HEK293 (cell line): Measurements from ENCODE around the gene GPX8.

ENCODE experiments used
- BCL11A ChIP-seq: fragments of 450-650 bp; formaldehyde crosslinking; IDR thresholded peaks from 2 replicates; pipeline ENCODE4 v1.5.1; 2016; ENCODE audit warnings: low read depth, missing biosample characterization, missing genetic modification characterization
- HOXA7 ChIP-seq: sonication (generic); formaldehyde crosslinking; IDR thresholded peaks from 2 replicates; pipeline ENCODE4 v1.8.1; 2022; ENCODE audit warnings: missing genetic modification reagents, borderline replicate concordance
- MEIS1 ChIP-seq: sonication (generic); formaldehyde crosslinking; IDR thresholded peaks from 2 replicates; pipeline ENCODE4 v1.8.1; 2022; ENCODE audit warnings: missing genetic modification reagents, mild to moderate bottlenecking, borderline replicate concordance
- SCRT1 ChIP-seq: fragments of 450-650 bp; formaldehyde crosslinking; IDR thresholded peaks from 2 replicates; pipeline ENCODE4 v1.5.1; 2016; ENCODE audit warnings: missing biosample characterization, missing genetic modification characterization, borderline replicate concordance
- SCRT2 ChIP-seq: fragments of 450-650 bp; formaldehyde crosslinking; IDR thresholded peaks from 2 replicates; pipeline ENCODE4 v1.5.1; 2016; ENCODE audit warnings: missing biosample characterization, missing genetic modification characterization
- ZBTB20 ChIP-seq: fragments of 450-650 bp; formaldehyde crosslinking; IDR thresholded peaks from 2 replicates; pipeline ENCODE4 v1.5.1; 2016; ENCODE audit warnings: missing biosample characterization, missing genetic modification characterization
- ZNF223 ChIP-seq: fragments of 450-650 bp; formaldehyde crosslinking; IDR thresholded peaks from 2 replicates; pipeline ENCODE4 v1.5.1; 2016; ENCODE audit warnings: missing biosample characterization, missing genetic modification characterization
- ZNF37A ChIP-seq: fragments of 450-650 bp; IDR thresholded peaks from 2 replicates; pipeline ENCODE4 v1.5.1; 2018; ENCODE audit warnings: missing biosample characterization, missing genetic modification characterization
- ZNF549 ChIP-seq: fragments of 450-650 bp; IDR thresholded peaks from 2 replicates; pipeline ENCODE4 v1.5.1; 2018; ENCODE audit warnings: missing biosample characterization, missing genetic modification characterization, mild to moderate bottlenecking, inconsistent platforms, moderate library complexity
- ZNF830 ChIP-seq: fragments of 450-650 bp; IDR thresholded peaks from 2 replicates; pipeline ENCODE4 v1.5.0; 2018; ENCODE audit warnings: missing biosample characterization, missing genetic modification characterization, low read depth, mild to moderate bottlenecking, moderate library complexity
- TF ChIP-seq, protein P1 (sequence below): sonication (generic); formaldehyde crosslinking; IDR thresholded peaks from 2 replicates; pipeline ENCODE4 v1.8.1; 2022; ENCODE audit warnings: mild to moderate bottlenecking, moderate library complexity, missing genetic modification reagents
- TF ChIP-seq, protein P2 (sequence below): fragments of 450-650 bp; formaldehyde crosslinking; IDR thresholded peaks from 2 replicates; pipeline ENCODE4 v1.5.1; 2016; ENCODE audit warnings: missing biosample characterization, missing genetic modification characterization
- TF ChIP-seq, protein P3 (sequence below): fragments of 450-650 bp; formaldehyde crosslinking; IDR thresholded peaks from 2 replicates; pipeline ENCODE4 v1.5.1; 2016; ENCODE audit warnings: missing biosample characterization, missing genetic modification characterization
- TF ChIP-seq, protein P4 (sequence below): fragments of 450-650 bp; formaldehyde crosslinking; conservative IDR thresholded peaks from 2 replicates; pipeline ENCODE4 v1.5.1; 2016; ENCODE audit warnings: low read depth, missing biosample characterization, missing genetic modification characterization
- TF ChIP-seq, protein P5 (sequence below): fragments of 450-650 bp; formaldehyde crosslinking; IDR thresholded peaks from 2 replicates; pipeline ENCODE4 v1.5.1; 2016; ENCODE audit warnings: missing biosample characterization, missing genetic modification characterization, low read depth
- TF ChIP-seq, protein P6 (sequence below): fragments of 450-650 bp; formaldehyde crosslinking; IDR thresholded peaks from 2 replicates; pipeline ENCODE4 v1.5.1; 2016; ENCODE audit warnings: missing biosample characterization, missing genetic modification characterization, borderline replicate concordance

The GPX8 gene

DNA sequence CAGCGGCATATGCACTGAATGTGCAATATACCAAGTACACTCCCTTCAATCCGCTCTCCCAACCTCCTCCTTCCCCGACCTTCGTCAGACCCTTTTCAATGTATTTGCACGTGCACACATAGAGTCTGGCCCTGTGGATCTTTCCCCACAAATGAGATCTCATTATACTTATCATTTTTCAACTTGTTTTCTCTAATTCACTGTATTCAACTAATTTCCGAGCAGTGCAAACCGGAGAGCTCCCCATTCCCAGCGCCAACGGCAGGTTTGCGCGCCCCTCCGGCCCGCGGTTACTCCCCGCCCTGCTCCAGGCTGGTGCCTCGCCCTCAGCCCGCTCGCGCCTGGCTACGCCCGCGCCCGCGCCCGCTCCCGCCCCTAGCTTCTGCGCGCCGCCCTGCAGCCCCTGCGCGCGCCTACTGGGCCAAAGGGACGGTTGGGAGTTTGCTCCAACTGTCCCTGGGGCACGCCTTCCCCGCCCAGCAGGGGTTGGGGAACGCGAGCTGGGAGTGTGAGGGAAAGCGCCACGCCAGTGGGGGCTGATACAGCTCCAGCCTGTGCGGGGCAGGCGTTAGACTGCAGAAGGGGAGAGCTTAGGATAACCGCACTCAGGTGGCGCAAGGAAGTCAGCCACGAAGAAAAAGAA, 16.3 kb downstream of the GPX8 start (continued):
- no peak for TF ChIP-seq HOXA7 (CRISPR knock-in tag)
- no peak for TF ChIP-seq BCL11A (tag by site-specific recombination)
- TF ChIP-seq ZNF549 = no peak
- TF ChIP-seq, protein P1, sequence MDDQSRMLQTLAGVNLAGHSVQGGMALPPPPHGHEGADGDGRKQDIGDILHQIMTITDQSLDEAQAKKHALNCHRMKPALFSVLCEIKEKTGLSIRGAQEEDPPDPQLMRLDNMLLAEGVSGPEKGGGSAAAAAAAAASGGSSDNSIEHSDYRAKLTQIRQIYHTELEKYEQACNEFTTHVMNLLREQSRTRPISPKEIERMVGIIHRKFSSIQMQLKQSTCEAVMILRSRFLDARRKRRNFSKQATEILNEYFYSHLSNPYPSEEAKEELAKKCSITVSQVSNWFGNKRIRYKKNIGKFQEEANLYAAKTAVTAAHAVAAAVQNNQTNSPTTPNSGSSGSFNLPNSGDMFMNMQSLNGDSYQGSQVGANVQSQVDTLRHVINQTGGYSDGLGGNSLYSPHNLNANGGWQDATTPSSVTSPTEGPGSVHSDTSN (CRISPR knock-in tag) = no peak
- TF ChIP-seq ZNF37A = no peak
- TF ChIP-seq SCRT2 = no peak
- TF ChIP-seq, protein P2, sequence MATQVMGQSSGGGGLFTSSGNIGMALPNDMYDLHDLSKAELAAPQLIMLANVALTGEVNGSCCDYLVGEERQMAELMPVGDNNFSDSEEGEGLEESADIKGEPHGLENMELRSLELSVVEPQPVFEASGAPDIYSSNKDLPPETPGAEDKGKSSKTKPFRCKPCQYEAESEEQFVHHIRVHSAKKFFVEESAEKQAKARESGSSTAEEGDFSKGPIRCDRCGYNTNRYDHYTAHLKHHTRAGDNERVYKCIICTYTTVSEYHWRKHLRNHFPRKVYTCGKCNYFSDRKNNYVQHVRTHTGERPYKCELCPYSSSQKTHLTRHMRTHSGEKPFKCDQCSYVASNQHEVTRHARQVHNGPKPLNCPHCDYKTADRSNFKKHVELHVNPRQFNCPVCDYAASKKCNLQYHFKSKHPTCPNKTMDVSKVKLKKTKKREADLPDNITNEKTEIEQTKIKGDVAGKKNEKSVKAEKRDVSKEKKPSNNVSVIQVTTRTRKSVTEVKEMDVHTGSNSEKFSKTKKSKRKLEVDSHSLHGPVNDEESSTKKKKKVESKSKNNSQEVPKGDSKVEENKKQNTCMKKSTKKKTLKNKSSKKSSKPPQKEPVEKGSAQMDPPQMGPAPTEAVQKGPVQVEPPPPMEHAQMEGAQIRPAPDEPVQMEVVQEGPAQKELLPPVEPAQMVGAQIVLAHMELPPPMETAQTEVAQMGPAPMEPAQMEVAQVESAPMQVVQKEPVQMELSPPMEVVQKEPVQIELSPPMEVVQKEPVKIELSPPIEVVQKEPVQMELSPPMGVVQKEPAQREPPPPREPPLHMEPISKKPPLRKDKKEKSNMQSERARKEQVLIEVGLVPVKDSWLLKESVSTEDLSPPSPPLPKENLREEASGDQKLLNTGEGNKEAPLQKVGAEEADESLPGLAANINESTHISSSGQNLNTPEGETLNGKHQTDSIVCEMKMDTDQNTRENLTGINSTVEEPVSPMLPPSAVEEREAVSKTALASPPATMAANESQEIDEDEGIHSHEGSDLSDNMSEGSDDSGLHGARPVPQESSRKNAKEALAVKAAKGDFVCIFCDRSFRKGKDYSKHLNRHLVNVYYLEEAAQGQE = no peak
- TF ChIP-seq, protein P3, sequence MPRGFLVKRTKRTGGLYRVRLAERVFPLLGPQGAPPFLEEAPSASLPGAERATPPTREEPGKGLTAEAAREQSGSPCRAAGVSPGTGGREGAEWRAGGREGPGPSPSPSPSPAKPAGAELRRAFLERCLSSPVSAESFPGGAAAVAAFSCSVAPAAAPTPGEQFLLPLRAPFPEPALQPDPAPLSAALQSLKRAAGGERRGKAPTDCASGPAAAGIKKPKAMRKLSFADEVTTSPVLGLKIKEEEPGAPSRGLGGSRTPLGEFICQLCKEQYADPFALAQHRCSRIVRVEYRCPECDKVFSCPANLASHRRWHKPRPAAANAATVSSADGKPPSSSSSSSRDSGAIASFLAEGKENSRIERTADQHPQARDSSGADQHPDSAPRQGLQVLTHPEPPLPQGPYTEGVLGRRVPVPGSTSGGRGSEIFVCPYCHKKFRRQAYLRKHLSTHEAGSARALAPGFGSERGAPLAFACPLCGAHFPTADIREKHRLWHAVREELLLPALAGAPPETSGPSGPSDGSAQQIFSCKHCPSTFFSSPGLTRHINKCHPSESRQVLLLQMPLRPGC (tag by site-specific recombination) = no peak
- TF ChIP-seq ZNF223 (tag by site-specific recombination) = no peak
- TF ChIP-seq, protein P4, sequence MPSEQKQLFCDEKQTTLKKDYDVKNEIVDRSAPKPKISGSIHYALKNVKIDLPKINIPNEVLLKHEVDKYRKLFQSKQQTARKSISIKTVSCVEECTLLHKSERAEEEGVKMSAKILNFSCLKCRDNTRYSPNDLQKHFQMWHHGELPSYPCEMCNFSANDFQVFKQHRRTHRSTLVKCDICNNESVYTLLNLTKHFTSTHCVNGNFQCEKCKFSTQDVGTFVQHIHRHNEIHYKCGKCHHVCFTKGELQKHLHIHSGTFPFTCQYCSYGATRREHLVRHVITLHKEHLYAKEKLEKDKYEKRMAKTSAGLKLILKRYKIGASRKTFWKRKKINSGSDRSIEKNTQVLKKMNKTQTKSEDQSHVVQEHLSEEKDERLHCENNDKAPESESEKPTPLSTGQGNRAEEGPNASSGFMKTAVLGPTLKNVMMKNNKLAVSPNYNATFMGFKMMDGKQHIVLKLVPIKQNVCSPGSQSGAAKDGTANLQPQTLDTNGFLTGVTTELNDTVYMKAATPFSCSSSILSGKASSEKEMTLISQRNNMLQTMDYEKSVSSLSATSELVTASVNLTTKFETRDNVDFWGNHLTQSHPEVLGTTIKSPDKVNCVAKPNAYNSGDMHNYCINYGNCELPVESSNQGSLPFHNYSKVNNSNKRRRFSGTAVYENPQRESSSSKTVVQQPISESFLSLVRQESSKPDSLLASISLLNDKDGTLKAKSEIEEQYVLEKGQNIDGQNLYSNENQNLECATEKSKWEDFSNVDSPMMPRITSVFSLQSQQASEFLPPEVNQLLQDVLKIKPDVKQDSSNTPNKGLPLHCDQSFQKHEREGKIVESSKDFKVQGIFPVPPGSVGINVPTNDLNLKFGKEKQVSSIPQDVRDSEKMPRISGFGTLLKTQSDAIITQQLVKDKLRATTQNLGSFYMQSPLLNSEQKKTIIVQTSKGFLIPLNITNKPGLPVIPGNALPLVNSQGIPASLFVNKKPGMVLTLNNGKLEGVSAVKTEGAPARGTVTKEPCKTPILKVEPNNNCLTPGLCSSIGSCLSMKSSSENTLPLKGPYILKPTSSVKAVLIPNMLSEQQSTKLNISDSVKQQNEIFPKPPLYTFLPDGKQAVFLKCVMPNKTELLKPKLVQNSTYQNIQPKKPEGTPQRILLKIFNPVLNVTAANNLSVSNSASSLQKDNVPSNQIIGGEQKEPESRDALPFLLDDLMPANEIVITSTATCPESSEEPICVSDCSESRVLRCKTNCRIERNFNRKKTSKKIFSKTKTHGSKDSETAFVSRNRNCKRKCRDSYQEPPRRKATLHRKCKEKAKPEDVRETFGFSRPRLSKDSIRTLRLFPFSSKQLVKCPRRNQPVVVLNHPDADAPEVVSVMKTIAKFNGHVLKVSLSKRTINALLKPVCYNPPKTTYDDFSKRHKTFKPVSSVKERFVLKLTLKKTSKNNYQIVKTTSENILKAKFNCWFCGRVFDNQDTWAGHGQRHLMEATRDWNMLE (tag by site-specific recombination) = no peak
- TF ChIP-seq, protein P5, sequence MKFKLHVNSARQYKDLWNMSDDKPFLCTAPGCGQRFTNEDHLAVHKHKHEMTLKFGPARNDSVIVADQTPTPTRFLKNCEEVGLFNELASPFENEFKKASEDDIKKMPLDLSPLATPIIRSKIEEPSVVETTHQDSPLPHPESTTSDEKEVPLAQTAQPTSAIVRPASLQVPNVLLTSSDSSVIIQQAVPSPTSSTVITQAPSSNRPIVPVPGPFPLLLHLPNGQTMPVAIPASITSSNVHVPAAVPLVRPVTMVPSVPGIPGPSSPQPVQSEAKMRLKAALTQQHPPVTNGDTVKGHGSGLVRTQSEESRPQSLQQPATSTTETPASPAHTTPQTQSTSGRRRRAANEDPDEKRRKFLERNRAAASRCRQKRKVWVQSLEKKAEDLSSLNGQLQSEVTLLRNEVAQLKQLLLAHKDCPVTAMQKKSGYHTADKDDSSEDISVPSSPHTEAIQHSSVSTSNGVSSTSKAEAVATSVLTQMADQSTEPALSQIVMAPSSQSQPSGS (tag by site-specific recombination) = no peak
- TF ChIP-seq MEIS1 (CRISPR knock-in tag) = no peak
- peak; percentile 80 for TF ChIP-seq ZBTB20 (tag by site-specific recombination)
- TF ChIP-seq, protein P6, sequence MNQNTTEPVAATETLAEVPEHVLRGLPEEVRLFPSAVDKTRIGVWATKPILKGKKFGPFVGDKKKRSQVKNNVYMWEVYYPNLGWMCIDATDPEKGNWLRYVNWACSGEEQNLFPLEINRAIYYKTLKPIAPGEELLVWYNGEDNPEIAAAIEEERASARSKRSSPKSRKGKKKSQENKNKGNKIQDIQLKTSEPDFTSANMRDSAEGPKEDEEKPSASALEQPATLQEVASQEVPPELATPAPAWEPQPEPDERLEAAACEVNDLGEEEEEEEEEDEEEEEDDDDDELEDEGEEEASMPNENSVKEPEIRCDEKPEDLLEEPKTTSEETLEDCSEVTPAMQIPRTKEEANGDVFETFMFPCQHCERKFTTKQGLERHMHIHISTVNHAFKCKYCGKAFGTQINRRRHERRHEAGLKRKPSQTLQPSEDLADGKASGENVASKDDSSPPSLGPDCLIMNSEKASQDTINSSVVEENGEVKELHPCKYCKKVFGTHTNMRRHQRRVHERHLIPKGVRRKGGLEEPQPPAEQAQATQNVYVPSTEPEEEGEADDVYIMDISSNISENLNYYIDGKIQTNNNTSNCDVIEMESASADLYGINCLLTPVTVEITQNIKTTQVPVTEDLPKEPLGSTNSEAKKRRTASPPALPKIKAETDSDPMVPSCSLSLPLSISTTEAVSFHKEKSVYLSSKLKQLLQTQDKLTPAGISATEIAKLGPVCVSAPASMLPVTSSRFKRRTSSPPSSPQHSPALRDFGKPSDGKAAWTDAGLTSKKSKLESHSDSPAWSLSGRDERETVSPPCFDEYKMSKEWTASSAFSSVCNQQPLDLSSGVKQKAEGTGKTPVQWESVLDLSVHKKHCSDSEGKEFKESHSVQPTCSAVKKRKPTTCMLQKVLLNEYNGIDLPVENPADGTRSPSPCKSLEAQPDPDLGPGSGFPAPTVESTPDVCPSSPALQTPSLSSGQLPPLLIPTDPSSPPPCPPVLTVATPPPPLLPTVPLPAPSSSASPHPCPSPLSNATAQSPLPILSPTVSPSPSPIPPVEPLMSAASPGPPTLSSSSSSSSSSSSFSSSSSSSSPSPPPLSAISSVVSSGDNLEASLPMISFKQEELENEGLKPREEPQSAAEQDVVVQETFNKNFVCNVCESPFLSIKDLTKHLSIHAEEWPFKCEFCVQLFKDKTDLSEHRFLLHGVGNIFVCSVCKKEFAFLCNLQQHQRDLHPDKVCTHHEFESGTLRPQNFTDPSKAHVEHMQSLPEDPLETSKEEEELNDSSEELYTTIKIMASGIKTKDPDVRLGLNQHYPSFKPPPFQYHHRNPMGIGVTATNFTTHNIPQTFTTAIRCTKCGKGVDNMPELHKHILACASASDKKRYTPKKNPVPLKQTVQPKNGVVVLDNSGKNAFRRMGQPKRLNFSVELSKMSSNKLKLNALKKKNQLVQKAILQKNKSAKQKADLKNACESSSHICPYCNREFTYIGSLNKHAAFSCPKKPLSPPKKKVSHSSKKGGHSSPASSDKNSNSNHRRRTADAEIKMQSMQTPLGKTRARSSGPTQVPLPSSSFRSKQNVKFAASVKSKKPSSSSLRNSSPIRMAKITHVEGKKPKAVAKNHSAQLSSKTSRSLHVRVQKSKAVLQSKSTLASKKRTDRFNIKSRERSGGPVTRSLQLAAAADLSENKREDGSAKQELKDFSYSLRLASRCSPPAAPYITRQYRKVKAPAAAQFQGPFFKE (tag by site-specific recombination) = no peak
- TF ChIP-seq SCRT1 = no peak
- no peak for TF ChIP-seq ZNF830 (tag by site-specific recombination)
